ENCODE results near the gene LRTM2.

Gene LRTM2

GRCh38 chr12:1798641-1799020 lies 21.7 kb upstream of the LRTM2 start:
- DNase-seq = no peak

DNA sequence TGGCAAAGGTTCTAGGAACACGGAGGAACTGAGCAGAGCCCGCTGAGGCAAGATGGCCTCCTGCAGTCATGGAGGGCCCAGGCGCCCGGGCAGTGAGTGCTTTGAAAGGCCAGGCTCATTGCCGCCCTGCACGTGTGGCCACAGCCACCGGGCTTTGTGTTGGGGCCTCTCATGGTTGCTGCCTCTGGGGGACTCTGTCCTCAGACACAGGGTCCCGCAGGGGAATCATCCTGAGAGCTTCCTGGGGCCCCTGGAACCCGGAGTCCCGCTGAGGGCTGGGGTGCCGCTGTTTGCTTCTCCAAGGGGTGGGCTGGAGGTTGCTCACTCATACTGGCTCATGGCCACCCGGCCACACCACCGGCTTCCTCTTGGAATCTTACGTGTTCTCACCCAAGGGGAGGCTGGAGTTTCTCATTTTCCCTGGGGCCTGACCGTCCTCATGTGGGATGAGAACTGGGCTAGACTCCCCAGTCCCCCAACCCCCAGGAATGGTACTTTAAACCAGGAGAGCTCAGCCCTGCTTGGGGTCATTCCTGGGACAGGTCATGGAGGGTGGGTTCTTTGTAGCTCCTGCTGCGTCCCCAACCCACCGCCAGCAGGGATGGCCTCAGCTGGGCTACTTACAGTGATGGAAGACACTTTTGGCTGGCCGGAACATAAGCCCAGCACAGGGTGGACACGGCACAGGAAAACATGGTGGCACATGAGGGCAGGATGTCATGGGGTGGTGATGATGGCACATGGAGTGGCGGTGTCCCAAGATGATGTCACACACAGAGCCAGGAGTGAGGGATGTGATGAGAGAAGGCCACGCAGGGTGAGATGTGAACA lies 21.1 kb upstream of the LRTM2 start:
- no peak for DNase-seq

GRCh38 chr12:1799882-1800400 lies 20.4 kb upstream of the LRTM2 start:
- no peak for DNase-seq

DNA sequence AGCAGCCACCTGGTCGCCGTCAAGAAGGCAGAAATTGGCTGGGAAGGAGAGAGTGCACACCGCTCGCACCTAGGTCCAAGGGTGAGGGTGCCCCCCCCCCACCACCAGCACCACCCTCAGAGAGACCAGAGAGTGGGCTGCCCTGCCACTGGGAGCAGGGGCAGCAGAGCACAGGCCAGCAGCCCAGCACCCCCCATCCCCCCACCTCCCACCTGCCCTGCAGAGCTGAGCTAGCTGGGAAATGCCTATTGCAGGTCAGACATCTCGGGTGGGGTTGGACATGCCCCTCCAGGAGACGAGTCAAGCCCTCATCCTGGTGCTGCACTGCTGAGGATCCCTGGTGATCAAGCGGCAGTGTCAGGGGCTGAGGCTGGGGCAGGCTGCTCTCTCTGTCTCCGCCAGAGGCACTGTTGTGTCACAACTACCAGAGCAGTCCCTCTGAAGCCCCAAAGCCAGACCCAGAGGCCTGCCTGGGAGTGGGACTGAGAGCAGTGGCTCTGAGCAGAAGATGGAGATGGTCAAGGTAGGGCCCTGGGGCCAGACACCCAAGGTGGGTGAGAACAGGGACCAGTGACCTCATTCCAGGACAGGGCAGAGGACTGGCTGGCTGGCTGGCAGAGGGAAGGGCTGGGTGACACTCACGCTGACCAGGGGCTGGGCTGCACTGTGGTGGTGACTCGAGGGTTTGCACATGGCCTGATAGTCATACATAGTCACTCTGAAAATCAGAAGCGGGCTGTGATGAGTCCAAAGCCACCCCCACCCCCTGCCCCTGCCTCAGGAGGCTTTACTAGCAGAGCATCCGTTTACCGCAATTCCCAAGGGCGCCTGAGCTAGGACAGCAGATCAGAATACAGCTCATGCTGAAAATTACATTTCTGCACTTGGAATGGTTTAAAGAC lies 19.7 kb upstream of the LRTM2 start:
- DNase-seq = peak in 1 of 2 experiments; percentile 20

GRCh38 chr12:1801303-1801975 lies 18.9 kb upstream of the LRTM2 start:
- no peak for DNase-seq

GRCh38 chr12:1803736-1804135 lies 16.6 kb upstream of the LRTM2 start:
- DNase-seq = no peak

DNA sequence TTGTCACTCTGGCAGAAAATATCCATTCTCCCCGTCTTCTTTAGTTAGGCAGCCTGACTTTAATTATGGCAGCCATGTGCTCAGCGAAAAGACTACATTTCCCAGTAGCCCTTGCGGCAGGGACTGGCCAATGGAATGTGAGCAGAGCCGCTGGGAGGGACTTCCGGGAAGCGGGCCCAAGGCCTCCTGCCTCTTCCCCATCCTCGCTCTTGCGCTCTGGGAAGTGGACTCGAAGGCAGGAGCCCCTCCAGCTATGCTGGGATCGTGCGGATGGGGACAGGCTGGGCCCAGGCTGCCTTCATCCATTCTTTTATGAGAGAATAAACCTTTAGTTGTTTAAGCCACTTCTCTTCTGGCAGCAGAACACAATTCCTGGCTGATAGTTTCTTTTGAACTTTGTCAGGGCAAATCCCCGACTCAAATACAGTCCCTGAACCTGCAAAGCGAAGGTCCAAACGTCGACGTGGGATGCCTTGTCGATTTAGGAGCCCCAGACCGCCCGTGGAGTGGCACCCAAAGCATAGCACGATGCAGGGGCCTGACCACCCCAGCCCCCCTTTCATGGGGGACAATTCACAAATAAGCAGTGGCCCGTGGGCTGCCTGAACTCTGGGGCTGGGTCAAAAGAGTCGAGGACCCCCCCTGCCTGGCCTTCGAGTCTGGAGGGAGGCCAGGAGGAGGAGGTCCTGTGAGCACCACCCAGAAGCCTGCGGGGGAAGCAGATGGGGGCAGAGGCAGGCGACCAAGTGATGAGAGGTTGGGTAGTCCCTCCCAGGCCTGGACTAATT lies 15.6 kb upstream of the LRTM2 start:
- DNase-seq = peak; percentile 56 to 82

DNA sequence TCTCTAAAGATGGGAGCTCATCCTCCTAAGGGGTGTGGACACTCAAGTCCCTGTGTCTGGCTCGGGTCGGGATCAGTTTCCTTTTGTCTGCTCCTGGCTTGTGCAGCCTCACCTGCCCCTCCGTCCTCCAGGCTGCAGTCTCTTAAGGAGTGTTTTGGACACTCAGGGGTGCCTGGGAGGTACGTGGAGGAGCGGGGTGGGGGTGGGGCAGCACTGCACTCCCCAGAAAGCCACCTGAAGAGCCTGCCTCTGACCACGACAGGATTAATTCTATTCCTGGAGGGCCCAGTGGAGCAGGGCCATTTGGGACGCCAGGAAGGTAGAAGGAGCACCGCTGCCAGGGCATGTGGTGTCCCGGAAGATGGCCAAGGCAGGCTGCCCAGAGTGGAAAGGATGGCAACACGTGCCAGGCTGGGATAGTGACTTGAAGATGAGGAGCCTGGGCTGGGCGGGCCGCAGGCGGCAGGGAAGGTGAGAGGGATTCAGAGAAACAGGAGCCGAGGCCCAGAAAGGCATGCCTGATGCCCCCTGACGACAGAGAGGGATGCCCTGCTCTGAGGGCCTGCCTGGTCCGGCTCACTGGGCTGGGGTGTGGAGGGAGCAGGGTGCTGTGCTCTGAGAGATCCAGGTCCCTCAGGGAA lies 14.8 kb upstream of the LRTM2 start:
- no peak for DNase-seq

- no peak for DNase-seq
Observed at GRCh38 chr12:1806301-1807086, 13.9 kb upstream of the LRTM2 start.

DNA sequence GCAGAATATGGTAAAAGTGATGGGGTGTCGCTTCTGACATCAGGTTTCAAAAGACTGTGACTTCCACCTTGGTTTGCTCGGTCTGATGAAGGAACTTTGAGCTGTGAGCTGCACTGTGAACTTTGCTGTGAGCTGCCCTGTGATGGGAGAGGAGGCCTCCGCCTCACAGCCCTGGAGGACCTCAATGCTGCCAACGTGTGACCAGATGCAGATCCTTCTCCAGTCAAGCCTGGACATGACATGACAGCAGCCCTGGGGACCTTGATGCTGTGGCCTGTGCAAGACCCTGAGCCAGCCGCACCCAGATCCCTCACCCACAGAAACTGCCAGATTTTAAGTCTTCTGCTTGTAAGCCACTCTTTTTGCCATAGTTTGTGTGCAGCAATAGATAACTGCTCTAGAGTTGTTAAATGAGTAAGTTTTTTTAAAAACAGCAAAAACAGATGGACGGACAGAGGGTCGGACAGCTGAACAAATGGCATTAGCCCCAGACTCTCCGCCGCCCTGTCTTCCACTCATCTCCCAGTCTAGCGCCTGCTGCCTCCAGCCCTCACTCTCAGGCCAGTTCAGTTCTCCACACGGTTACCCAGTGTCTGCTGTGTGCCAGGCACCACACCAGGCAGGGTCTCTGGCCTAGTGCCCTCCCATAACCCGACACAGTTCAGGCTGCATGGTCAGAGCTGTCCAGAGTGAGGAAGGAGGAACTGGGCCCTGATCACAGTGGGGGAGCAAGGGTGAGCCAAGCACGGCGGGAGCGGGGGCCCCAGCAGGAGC lies 13.1 kb upstream of the LRTM2 start:
- no peak for DNase-seq

- no peak for DNase-seq
Observed at GRCh38 chr12:1808036-1808797, 12.1 kb upstream of the LRTM2 start.

GRCh38 chr12:1808798-1809480 lies 11.4 kb upstream of the LRTM2 start:
- DNase-seq = no peak

GRCh38 chr12:1809591-1810190 lies 10.7 kb upstream of the LRTM2 start:
- no peak for DNase-seq

GRCh38 chr12:1810201-1810930 lies 10.0 kb upstream of the LRTM2 start:
- no peak for DNase-seq

GRCh38 chr12:1810931-1811280 lies 9.5 kb upstream of the LRTM2 start:
- DNase-seq = no peak

GRCh38 chr12:1811281-1811947 lies 9.0 kb upstream of the LRTM2 start:
- no peak for DNase-seq

- DNase-seq = no peak
Observed at GRCh38 chr12:1811948-1812291, 8.4 kb upstream of the LRTM2 start.
